Stomach (tissue), 9 donors: Measurements from ENCODE around the gene SLC4A4. TPM values are rescaled to one million over a fixed set of nuclear protein-coding genes. Genes with fewer than 3 reads are reported as not detected.

Experiments
- DNase-seq, 2 donors: peaks; one replicate each; pipeline versions ENCODE4 v3.0.0 to v3.0.0-alpha.2; 2013 to 2019
- H3K27ac ChIP-seq, 5 donors: fragments of 200-600 bp in 4 of 5; sonication (generic) in 4 of 5; one replicate each; pipeline ENCODE4 v1.5.1; 2013 to 2019; ENCODE audit warnings: mild to moderate bottlenecking in 1 of 5, moderate library complexity in 1 of 5
- H3K27me3 ChIP-seq, 3 donors: fragments of 200-600 bp; sonication (generic); one replicate each; pipeline ENCODE4 v1.5.1; 2017 to 2019; ENCODE audit warnings: mixed run types in 1 of 3
- H3K36me3 ChIP-seq, 4 donors: fragments of 200-600 bp; sonication (generic); 1 replicate in 3 of 4; 2 replicates in 1 of 4; pipeline ENCODE4 v1.5.1; 2016 to 2019
- H3K4me1 ChIP-seq, 4 donors: fragments of 200-600 bp; sonication (generic); one replicate each; pipeline ENCODE4 v1.5.1; 2016 to 2019
- H3K4me3 ChIP-seq, 4 donors: fragments of 200-600 bp; sonication (generic) in 3 of 4; one replicate each; pipeline ENCODE4 v1.5.1; 2016 to 2019; ENCODE audit warnings: mild to moderate bottlenecking in 1 of 4
- H3K9me3 ChIP-seq, 4 donors: fragments of 200-600 bp; sonication (generic); one replicate each; pipeline ENCODE4 v1.5.1; 2016 to 2019
- CTCF ChIP-seq, 7 experiments: fragments of 450-650 bp in 4 of 7; fragments of 200-600 bp in 3 of 7; sonication (generic) in 3 of 7; IDR thresholded peaks; one replicate each; pipeline ENCODE4 v1.5.1; 2016 to 2019; ENCODE audit warnings: antibody characterized with exemption in 7 of 7, control low read depth in 2 of 7, mild to moderate bottlenecking in 1 of 7
- EP300 ChIP-seq: sonication (generic); formaldehyde crosslinking; IDR thresholded peaks from one replicate; pipeline ENCODE4 v1.6.1; 2017; ENCODE audit warnings: antibody characterized with exemption
- POLR2A ChIP-seq, 4 donors: fragments of 450-650 bp; IDR thresholded peaks; one replicate each; pipeline ENCODE4 v1.6.1; 2016; ENCODE audit warnings: antibody characterized with exemption in 4 of 4, control low read depth in 2 of 4, mild to moderate bottlenecking in 1 of 4, moderate library complexity in 1 of 4
- POLR2AphosphoS5 ChIP-seq, 3 donors: sonication (generic); formaldehyde crosslinking; IDR thresholded peaks; one replicate each; pipeline ENCODE4 v1.6.1; 2016; ENCODE audit warnings: antibody characterized with exemption in 3 of 3
- WGBS, 5 donors: extraction: QIAGEN DNeasy Blood & Tissue Kit in 3 of 5; methylation state at CpG; one replicate each; pipeline versions ENCODE4 v1.1.5 to v1.1.7; 2013 to 2018; 5-methylcytosine and 5-hydroxymethylcytosine counted together
- intact Hi-C: fragments of 100-400 bp; cut with DNase I; formaldehyde crosslinking; loops from one replicate; pipeline ENCODE4 v1.15.1; 2023; ENCODE audit warnings: low total_unique reads
- polyA plus RNA-seq, 3 donors: library from polyadenylated mRNA; stranded (reverse); fragments of 200-250 nt; gene quantifications; one replicate each; pipeline ENCODE4 v1.2.3, GENCODE V29; 2013
- total RNA-seq, 5 donors: library from RNA; depleted of rRNA; stranded (reverse); fragments of >200 nt; gene quantifications; one replicate each; pipeline versions ENCODE4 v1.1.0 to v1.2.3, GENCODE V29; 2014 to 2016
- donor health status: healthy with polysubstance abuse.
- donor health status: Bipolar disorder and iron deficiency.
- donor health status: healthy.

The SLC4A4 gene
- total and polyA plus RNA-seq, 8 donors, result 1.8 to 95.3 (median 12.8) TPM

GRCh38 chr4:71540749-71541269 lies 202.0 kb downstream of the SLC4A4 start:
- Histone ChIP-seq H3K9me3 (no peaks in the 10 kb centered on the region), H3K4me1 (peaks cover 0 to 7% (median 0%) of the 10 kb centered on the region in 4 donors), H3K27ac (no peak overlapping the region), H3K4me3 (no peak overlapping the region), H3K27me3 (no peaks in the 10 kb centered on the region), H3K36me3 (no peaks in the 10 kb centered on the region)
- 65 to 73% (median 69%) methylated on average over 4 of the region's 4 CpGs for WGBS, 5 donors
- no peak for TF ChIP-seq EP300
- TF ChIP-seq CTCF (IDR thresholded peaks at IDR 0.05), result no peak
- TF ChIP-seq POLR2A (IDR thresholded peaks at IDR 0.05), result no peak
- no peak for TF ChIP-seq POLR2AphosphoS5 (IDR thresholded peaks at IDR 0.05)
- peak in 1 of 2 donors; percentile 8 for DNase-seq
- intact Hi-C loops, result no loop called here

GRCh38 chr4:71541541-71541940 lies 202.7 kb downstream of the SLC4A4 start:
- intact Hi-C loops, result no loop called here
- TF ChIP-seq CTCF (IDR thresholded peaks at IDR 0.05) (no peak), POLR2A (IDR thresholded peaks at IDR 0.05) (no peak), EP300 (no peak), POLR2AphosphoS5 (IDR thresholded peaks at IDR 0.05) (no peak)
- WGBS, 5 donors, result 87 to 95% (median 93%) methylated on average over 2 of the region's 2 CpGs

GRCh38 chr4:71545168-71545567 lies 206.3 kb downstream of the SLC4A4 start:
- DNase-seq, result peak in 1 of 2 donors; percentile 21
- no peak overlapping the region for H3K4me3 ChIP-seq
- H3K36me3 ChIP-seq, result no peaks in the 10 kb centered on the region
- no peak for TF ChIP-seq CTCF (IDR thresholded peaks at IDR 0.05)
- TF ChIP-seq EP300, result no peak
- no peak for TF ChIP-seq POLR2AphosphoS5 (IDR thresholded peaks at IDR 0.05)
- no peak for TF ChIP-seq POLR2A (IDR thresholded peaks at IDR 0.05)
- H3K27me3 ChIP-seq, result no peaks in the 10 kb centered on the region
- H3K27ac ChIP-seq, result peak overlapping the region in 2 of 5 donors; percentile 31 to 37
- WGBS, 5 donors, result 17 to 52% (median 38%) methylated on average over 3 of the region's 3 CpGs
- H3K9me3 ChIP-seq, result no peaks in the 10 kb centered on the region
- intact Hi-C loops, result no loop called here
- peaks cover 0 to 17% (median 5%) of the 10 kb centered on the region in 4 donors for H3K4me1 ChIP-seq

More at GRCh38 chr4:71541541-71541940, 202.7 kb downstream of the SLC4A4 start:
- Histone ChIP-seq H3K27me3 (no peaks in the 10 kb centered on the region), H3K36me3 (no peaks in the 10 kb centered on the region), H3K4me1 (peaks cover 0 to 7% (median 0%) of the 10 kb centered on the region in 4 donors), H3K9me3 (no peaks in the 10 kb centered on the region), H3K27ac (no peak overlapping the region), H3K4me3 (no peak overlapping the region)
- no peak for DNase-seq

GRCh38 chr4:71549516-71550160 lies 210.8 kb downstream of the SLC4A4 start:
- Histone ChIP-seq H3K4me3 (no peak overlapping the region), H3K9me3 (no peaks in the 10 kb centered on the region), H3K36me3 (no peaks in the 10 kb centered on the region), H3K27me3 (no peaks in the 10 kb centered on the region), H3K27ac (peak overlapping the region in 2 of 5 donors; percentile 12 to 66), H3K4me1 (peaks cover 4 to 29% (median 16%) of the 10 kb centered on the region in 4 donors)
- no peak for TF ChIP-seq EP300
- no peak for TF ChIP-seq POLR2A (IDR thresholded peaks at IDR 0.05)
- TF ChIP-seq POLR2AphosphoS5 (IDR thresholded peaks at IDR 0.05), result no peak
- no peak for TF ChIP-seq CTCF (IDR thresholded peaks at IDR 0.05)
- DNase-seq, result peak in 1 of 2 donors; percentile 17
- WGBS, 5 donors, result 37 to 50% (median 41%) methylated on average over 3 of the region's 3 CpGs
- intact Hi-C loops, result no loop called here
